SK-N-MC (cell line): Measurements from ENCODE around the gene NFXL1.

Source experiments
- EZH2 ChIP-seq: fragments of 200-600 bp; sonication (generic); IDR thresholded peaks from one replicate; pipeline ENCODE4 v1.6.1; 2017; ENCODE audit warnings: antibody characterized with exemption
- FOXP2 ChIP-seq: optimal IDR thresholded peaks from 2 replicates; pipeline ENCODE3; 2011; ENCODE audit warnings: mild to moderate bottlenecking, moderate library complexity; ENCODE audit not compliant: insufficient read depth; ENCODE audit errors: extremely low read length, control extremely low read depth
- POLR2AphosphoS5 ChIP-seq: IDR thresholded peaks from 2 replicates; pipeline ENCODE4 v1.6.1; 2012; ENCODE audit warnings: mild to moderate bottlenecking, low read depth, low read length, borderline replicate concordance

- TF ChIP-seq POLR2AphosphoS5 (no peak), EZH2 (no peak), FOXP2 (no peak)
These were observed 22.5 kb downstream of the NFXL1 start for GRCh38 chr4:47891928-47892327.
